K562 (cell line): ENCODE data around the gene TRIOBP. TPM values are rescaled to one million over a fixed set of nuclear protein-coding genes. Genes with fewer than 3 reads are reported as not detected.

Source experiments
- ADNP ChIP-seq: fragments of 200-800 bp; sonication (Bioruptor generic); IDR thresholded peaks from 2 replicates; pipeline ENCODE4 v1.6.1; 2016; ENCODE audit warnings: missing genetic modification characterization, missing compliant biosample characterization
- KDM5B ChIP-seq: fragments of 200-600 bp; sonication (generic); IDR thresholded peaks from 2 replicates; pipeline ENCODE4 v1.6.1; 2012; ENCODE audit warnings: low read depth, mild to moderate bottlenecking, moderate library complexity, low read length, control low read depth, inconsistent platforms; ENCODE audit not compliant: insufficient replicate concordance
- L3MBTL2 ChIP-seq: fragments of 450-650 bp; IDR thresholded peaks from 2 replicates; pipeline ENCODE4 v1.6.1; 2016; ENCODE audit warnings: mild to moderate bottlenecking, moderate library complexity
- RBFOX2 ChIP-seq: fragments of 200-400 bp; formaldehyde crosslinking; IDR thresholded peaks from 2 replicates; pipeline ENCODE4 v1.6.1; 2017; ENCODE audit warnings: low read depth, mild to moderate bottlenecking, low read length, moderate library complexity
- SAFB ChIP-seq: fragments of 200-400 bp; formaldehyde crosslinking; IDR thresholded peaks from 2 replicates; pipeline ENCODE4 v1.6.1; 2017; ENCODE audit warnings: low read depth, low read length, borderline replicate concordance
- SMARCA4 ChIP-seq: fragments of 450-650 bp; IDR thresholded peaks from 2 replicates; pipeline ENCODE4 v1.6.1; 2016
- SREBF2 ChIP-seq: sonication (generic); formaldehyde crosslinking; IDR thresholded peaks from 2 replicates; pipeline ENCODE4 v1.4.0; 2020; ENCODE audit warnings: mild to moderate bottlenecking, missing genetic modification reagents
- ZBTB40 ChIP-seq, 2 experiments: fragments of 450-650 bp in 1 of 2; sonication (generic) in 1 of 2; formaldehyde crosslinking in 1 of 2; IDR thresholded peaks; 2 replicates each; pipeline versions ENCODE4 v1.7.1 to v1.9.0; 2016 to 2022; ENCODE audit warnings: inconsistent platforms in 1 of 2, mild to moderate bottlenecking in 1 of 2, missing genetic modification reagents in 1 of 2
- ZBTB7A ChIP-seq: IDR thresholded peaks from 2 replicates; pipeline ENCODE4 v1.6.1; 2011; ENCODE audit warnings: low read depth, mild to moderate bottlenecking, low read length, moderate library complexity, borderline replicate concordance; ENCODE audit not compliant: control insufficient read depth
- ZNF551 ChIP-seq: fragments of 250-450 bp; sonication (Bioruptor Pico); IDR thresholded peaks from 2 replicates; pipeline ENCODE4 v1.5.0; 2021; ENCODE audit warnings: mild to moderate bottlenecking, moderate library complexity
- ZNF592 ChIP-seq: fragments of 450-650 bp; IDR thresholded peaks from 2 replicates; pipeline ENCODE4 v1.6.1; 2017; ENCODE audit warnings: antibody characterized with exemption, mild to moderate bottlenecking
- ZNF764 ChIP-seq: fragments of 250-450 bp; sonication (Bioruptor Pico); IDR thresholded peaks from 2 replicates; pipeline ENCODE4 v1.4.0; 2020; ENCODE audit warnings: low read depth, mild to moderate bottlenecking, moderate library complexity
- polyA plus RNA-seq, 8 experiments: library from polyadenylated mRNA; depleted of rRNA in 4 of 8; stranded (reverse) in 5 of 8; unstranded in 3 of 8; fragments of >200 nt; fragmentation: Nextera tagmentation in 2 of 8; fragmentation: Illumina TruSeq in 1 of 8; extraction: Ambion mirVana in 2 of 8; extraction: Trizol in 1 of 8; gene quantifications; 2 replicates each; pipeline versions ENCODE4 v1.2.1 to v1.2.3, GENCODE V29; 2011 to 2014; ENCODE audit warnings: inconsistent platforms in 1 of 8, missing spikeins in 1 of 8
- total RNA-seq, 7 experiments: library from RNA; depleted of rRNA in 6 of 7; stranded (reverse); fragments of >200 nt in 6 of 7; fragmentation: Illumina TruSeq in 2 of 7; extraction: Trizol in 2 of 7; gene quantifications; 2 replicates each; pipeline versions ENCODE4 v1.2.1 to v1.2.3, GENCODE V29; 2011 to 2021; ENCODE audit warnings: low replicate concordance in 1 of 7

The TRIOBP gene
- total and polyA plus RNA-seq, 9 of the 15 experiments (the other 6 are each of a cell fraction or from before 2014, with no cell fraction given): 0.24 to 13.8 (median 5.5) TPM

GRCh38 chr22:37746366-37747079 lies 49.7 kb downstream of the TRIOBP start (continued):
- TF ChIP-seq ZNF592: peak; percentile 20; the same call in 1 of the 2 replicates
- TF ChIP-seq ZNF764 (CRISPR knock-in tag): no peak
- no peak for TF ChIP-seq SAFB
- TF ChIP-seq ZBTB40 (IDR thresholded peaks at IDR 0.05): 0 out of 2 replicates have a peak, but pooled peaks have one; percentile 38
- no peak for TF ChIP-seq ZBTB40 (CRISPR knock-in tag; IDR thresholded peaks at IDR 0.05)
- TF ChIP-seq L3MBTL2: peak; percentile 80
- peak; percentile 74 for TF ChIP-seq RBFOX2
- peak; percentile 18 for TF ChIP-seq KDM5B
- TF ChIP-seq ZNF551 (CRISPR knock-in tag): no peak
- peak; percentile 45 for TF ChIP-seq ZBTB7A
- no peak for TF ChIP-seq ADNP (tag)
- TF ChIP-seq SMARCA4: no peak
- TF ChIP-seq SREBF2 (CRISPR knock-in tag): no peak
